Activated T-cell treated with anti-CD3 and anti-CD28 coated beads, Interleukin-2, amount 50 U/mL, for 24 hours (primary cell): ENCODE data around the gene RPL26.
A peak's percentile ranks its signal among the peaks of the same experiment; 100 is the strongest.
"Not testable (repeated sequence)": the region's sequence is repeated elsewhere in the genome, so short reads cannot be mapped to it uniquely, and the experiment has no call there.

ENCODE experiments used
- DNase-seq: peaks from one replicate; pipeline ENCODE4 v3.0.0-alpha.2; 2020
- H3K27ac Mint-ChIP-seq: 2 replicates; pipeline ENCODE4 v1.8.0; 2020; ENCODE audit warnings: mild to moderate bottlenecking, mixed read lengths
- H3K27me3 Mint-ChIP-seq: 2 replicates; pipeline ENCODE4 v1.8.0; 2020; ENCODE audit warnings: mixed read lengths
- H3K36me3 Mint-ChIP-seq: 2 replicates; pipeline ENCODE4 v1.8.0; 2020; ENCODE audit warnings: low read depth, mixed read lengths
- H3K4me1 Mint-ChIP-seq: 2 replicates; pipeline ENCODE4 v1.8.0; 2020; ENCODE audit warnings: low read depth, mixed read lengths
- H3K4me3 Mint-ChIP-seq: 2 replicates; pipeline ENCODE4 v1.8.0; 2020; ENCODE audit warnings: mild to moderate bottlenecking, moderate library complexity, mixed read lengths
- H3K9me3 Mint-ChIP-seq: 2 replicates; pipeline ENCODE4 v1.8.0; 2020; ENCODE audit warnings: mixed read lengths

Gene RPL26

DNA sequence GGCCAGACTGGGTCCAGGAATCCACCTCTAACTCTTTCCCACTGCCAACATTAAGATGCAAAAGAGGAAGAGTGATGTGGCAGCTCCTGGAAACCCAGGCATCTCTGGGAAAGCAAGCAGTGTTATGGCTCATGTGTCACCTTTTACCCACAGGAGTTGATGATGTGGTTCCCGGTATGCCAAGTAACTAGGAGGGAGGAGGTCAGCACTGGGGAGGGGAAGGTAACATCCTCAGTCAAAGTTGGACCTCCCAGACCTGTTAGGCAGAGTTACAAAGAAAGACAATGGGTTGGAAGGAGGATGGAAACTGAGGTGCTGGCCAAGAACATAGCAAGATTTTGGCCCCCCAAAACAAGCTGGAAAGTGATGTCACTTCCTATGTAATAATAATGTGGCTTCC lies 17.9 kb downstream of the RPL26 start:
- Mint-ChIP-seq H3K27me3 (no peaks in the 10 kb centered on the region), H3K36me3 (peaks cover 21% of the 10 kb centered on the region), H3K4me3 (no peak overlapping the region), H3K4me1 (peaks cover 4% of the 10 kb centered on the region), H3K9me3 (no peaks in the 10 kb centered on the region), H3K27ac (peak overlapping the region; percentile 50)
- DNase-seq = no peak

- Mint-ChIP-seq H3K4me3 (no peak overlapping the region), H3K27me3 (no peaks in the 10 kb centered on the region), H3K4me1 (peaks cover 9% of the 10 kb centered on the region), H3K36me3 (peaks cover 2% of the 10 kb centered on the region), H3K27ac (no peak overlapping the region), H3K9me3 (no peaks in the 10 kb centered on the region)
- no peak for DNase-seq
These were observed 20.2 kb downstream of the RPL26 start for GRCh38 chr17:8362651-8363332.

- Mint-ChIP-seq H3K27me3 (no peaks in the 10 kb centered on the region), H3K4me3 (no peak overlapping the region), H3K36me3 (no peaks in the 10 kb centered on the region), H3K27ac (no peak overlapping the region), H3K4me1 (peaks cover 9% of the 10 kb centered on the region), H3K9me3 (no peaks in the 10 kb centered on the region)
- DNase-seq = no peak
These were observed 22.2 kb downstream of the RPL26 start for GRCh38 chr17:8360751-8361150.

DNA sequence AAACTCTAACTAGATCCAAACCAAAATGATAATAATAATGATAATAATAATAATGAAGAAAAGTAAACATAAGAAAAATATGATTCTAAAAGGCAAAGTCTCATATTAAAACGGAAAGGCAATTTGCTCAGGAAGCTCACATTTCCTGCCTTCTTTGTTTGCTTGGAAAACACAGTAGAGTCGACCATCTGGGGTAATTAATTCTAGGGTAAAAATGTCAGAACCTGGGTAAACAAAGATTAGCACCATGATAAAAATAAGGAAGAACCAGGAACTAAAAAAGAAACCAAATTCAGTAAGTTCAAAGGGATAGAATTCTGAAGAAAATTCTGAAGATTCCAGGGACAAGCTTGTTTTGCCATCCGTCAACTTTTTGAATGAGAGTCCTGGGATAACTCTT lies 22.7 kb downstream of the RPL26 start:
- no peaks in the 10 kb centered on the region for H3K36me3 Mint-ChIP-seq
- H3K4me1 Mint-ChIP-seq = peaks cover 9% of the 10 kb centered on the region
- no peak overlapping the region for H3K4me3 Mint-ChIP-seq
- H3K27me3 Mint-ChIP-seq = no peaks in the 10 kb centered on the region
- H3K9me3 Mint-ChIP-seq = no peaks in the 10 kb centered on the region
- H3K27ac Mint-ChIP-seq = no peak overlapping the region
- DNase-seq = no peak

DNA sequence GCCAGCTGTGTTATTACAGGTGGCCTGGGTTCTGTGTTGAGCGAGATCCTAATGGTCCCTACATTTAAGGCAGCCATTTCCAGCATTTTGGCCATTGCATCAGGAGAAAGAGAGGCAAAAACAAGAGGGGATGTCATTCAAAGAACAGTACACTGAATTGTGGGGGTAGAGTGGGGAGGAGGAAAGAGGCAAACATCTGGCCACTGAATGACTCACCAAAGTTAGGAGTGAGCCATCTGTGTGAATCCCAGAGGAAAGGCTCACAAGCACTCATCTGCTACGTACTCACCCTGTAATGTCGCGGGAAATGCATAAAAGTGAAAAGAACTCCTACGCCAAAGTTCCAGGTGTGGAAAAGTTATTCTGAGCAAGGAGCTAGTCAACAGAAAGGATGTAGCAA lies 23.2 kb downstream of the RPL26 start:
- peaks cover 9% of the 10 kb centered on the region for H3K4me1 Mint-ChIP-seq
- no peak overlapping the region for H3K4me3 Mint-ChIP-seq
- no peak overlapping the region for H3K27ac Mint-ChIP-seq
- no peaks in the 10 kb centered on the region for H3K9me3 Mint-ChIP-seq
- no peak for DNase-seq
- no peaks in the 10 kb centered on the region for H3K27me3 Mint-ChIP-seq
- H3K36me3 Mint-ChIP-seq = no peaks in the 10 kb centered on the region

GRCh38 chr17:8357910-8358309 lies 25.1 kb downstream of the RPL26 start:
- Mint-ChIP-seq H3K9me3 (no peaks in the 10 kb centered on the region), H3K27ac (no peak overlapping the region), H3K4me1 (peaks cover 9% of the 10 kb centered on the region), H3K4me3 (no peak overlapping the region), H3K36me3 (no peaks in the 10 kb centered on the region), H3K27me3 (no peaks in the 10 kb centered on the region)
- DNase-seq = no peak

- Mint-ChIP-seq H3K36me3 (no peaks in the 10 kb centered on the region), H3K4me1 (no peaks in the 10 kb centered on the region), H3K4me3 (no peak overlapping the region), H3K27me3 (peaks cover 3% of the 10 kb centered on the region), H3K27ac (no peak overlapping the region), H3K9me3 (no peaks in the 10 kb centered on the region)
- DNase-seq = no peak
These were observed 28.8 kb downstream of the RPL26 start for GRCh38 chr17:8354236-8354635.

DNA sequence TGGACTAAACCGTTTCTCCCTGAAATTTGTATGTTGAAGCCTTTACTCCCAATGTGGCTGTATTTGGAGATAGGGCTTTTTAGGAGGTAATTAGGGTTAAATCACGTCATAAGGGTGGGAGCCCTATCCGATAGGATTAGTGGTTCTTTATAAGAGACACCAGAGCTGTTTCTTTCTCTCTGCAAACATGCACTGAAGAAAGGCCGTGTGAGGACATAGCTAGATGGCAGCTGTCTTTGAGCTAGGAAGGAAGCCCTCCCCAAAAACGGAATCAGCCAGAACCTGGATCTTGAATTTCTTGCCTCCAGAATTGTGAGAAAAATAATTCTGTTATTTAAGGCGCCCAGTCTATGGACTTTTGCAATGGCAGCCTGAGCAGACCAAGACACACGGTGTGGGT lies 29.3 kb downstream of the RPL26 start:
- Mint-ChIP-seq H3K4me1 (no peaks in the 10 kb centered on the region), H3K27me3 (peaks cover 3% of the 10 kb centered on the region), H3K36me3 (no peaks in the 10 kb centered on the region), H3K4me3 (no peak overlapping the region), H3K27ac (no peak overlapping the region), H3K9me3 (no peaks in the 10 kb centered on the region)
- DNase-seq = no peak

DNA sequence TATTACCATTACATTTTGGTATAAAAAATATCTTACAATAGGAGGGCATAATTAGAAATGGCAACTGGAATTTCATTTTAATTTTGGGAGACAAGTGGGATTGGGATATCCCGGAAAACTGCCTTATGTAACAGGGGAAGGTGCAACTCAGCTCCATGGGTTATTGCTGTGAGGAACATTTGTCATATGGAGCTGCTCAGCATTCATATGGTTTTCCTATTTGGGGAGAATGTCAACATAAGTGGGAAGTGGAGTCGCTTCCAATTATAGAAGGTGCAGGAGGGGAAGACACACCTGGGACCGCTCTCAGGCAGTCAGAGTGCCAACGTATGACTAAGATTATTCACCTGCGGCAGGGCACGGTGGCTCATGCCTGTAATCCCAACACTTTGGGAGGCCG lies 32.7 kb downstream of the RPL26 start:
- Mint-ChIP-seq H3K27ac (no peak overlapping the region), H3K36me3 (no peaks in the 10 kb centered on the region), H3K27me3 (peaks cover 28% of the 10 kb centered on the region), H3K4me1 (no peaks in the 10 kb centered on the region), H3K4me3 (no peak overlapping the region), H3K9me3 (no peaks in the 10 kb centered on the region)
- no peak for DNase-seq

- not testable (repeated sequence) for H3K4me1 Mint-ChIP-seq, H3K4me3 Mint-ChIP-seq, H3K9me3 Mint-ChIP-seq, DNase-seq, H3K36me3 Mint-ChIP-seq, H3K27ac Mint-ChIP-seq
- peaks cover 30% of the 10 kb centered on the region for H3K27me3 Mint-ChIP-seq
These were observed 36.0 kb downstream of the RPL26 start for GRCh38 chr17:8347001-8347400.

GRCh38 chr17:8345951-8346665 lies 36.9 kb downstream of the RPL26 start:
- H3K9me3 Mint-ChIP-seq = no peaks in the 10 kb centered on the region
- peaks cover 3% of the 10 kb centered on the region for H3K4me1 Mint-ChIP-seq
- H3K27ac Mint-ChIP-seq = no peak overlapping the region
- H3K27me3 Mint-ChIP-seq = peaks cover 30% of the 10 kb centered on the region
- no peak overlapping the region for H3K4me3 Mint-ChIP-seq
- DNase-seq = no peak
- H3K36me3 Mint-ChIP-seq = no peaks in the 10 kb centered on the region

GRCh38 chr17:8345052-8345690 lies 37.8 kb downstream of the RPL26 start:
- no peak overlapping the region for H3K4me3 Mint-ChIP-seq
- peaks cover 3% of the 10 kb centered on the region for H3K4me1 Mint-ChIP-seq
- H3K27me3 Mint-ChIP-seq = peaks cover 30% of the 10 kb centered on the region
- H3K36me3 Mint-ChIP-seq = no peaks in the 10 kb centered on the region
- H3K27ac Mint-ChIP-seq = no peak overlapping the region
- no peaks in the 10 kb centered on the region for H3K9me3 Mint-ChIP-seq
- no peak for DNase-seq

GRCh38 chr17:8341456-8341855 lies 41.5 kb downstream of the RPL26 start:
- no peak for DNase-seq
- Mint-ChIP-seq H3K27me3 (peaks cover 15% of the 10 kb centered on the region), H3K4me3 (no peak overlapping the region), H3K36me3 (no peaks in the 10 kb centered on the region), H3K9me3 (no peaks in the 10 kb centered on the region), H3K27ac (no peak overlapping the region), H3K4me1 (peaks cover 14% of the 10 kb centered on the region)

DNA sequence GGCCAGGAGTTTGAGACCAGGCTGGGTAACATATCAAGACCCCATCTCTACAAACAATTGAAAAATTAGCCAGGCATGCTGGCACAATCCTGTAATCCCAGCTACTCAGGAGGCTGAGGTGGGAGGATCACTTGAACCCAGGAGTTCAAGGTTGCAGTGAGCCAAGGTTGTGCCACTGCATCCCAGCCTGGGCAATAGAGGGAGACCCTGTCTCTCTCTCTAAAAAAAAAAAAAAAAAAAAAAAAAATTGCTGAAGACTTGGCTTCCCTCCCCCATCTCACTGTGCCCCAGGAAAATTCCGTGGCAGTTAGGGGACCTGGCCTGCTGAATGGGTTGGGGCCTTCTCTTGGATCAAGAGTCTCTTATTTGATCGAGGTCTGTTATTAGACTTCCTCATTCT lies 43.5 kb downstream of the RPL26 start, which contains the start of gene ODF4:
ODF4 (plus strand) TSS at position 301 of the 400 bp plus-strand sequence. CDS start 212 bp downstream, outside the sequence.
- Mint-ChIP-seq H3K27me3 (peaks cover 2% of the 10 kb centered on the region), H3K4me1 (peaks cover 11% of the 10 kb centered on the region), H3K4me3 (no peak within 1 kb of the TSS), H3K9me3 (no peaks in the 10 kb centered on the region), H3K27ac (no peak within 1 kb of the TSS), H3K36me3 (no peaks in the 10 kb centered on the region)
- DNase-seq = no peak

DNA sequence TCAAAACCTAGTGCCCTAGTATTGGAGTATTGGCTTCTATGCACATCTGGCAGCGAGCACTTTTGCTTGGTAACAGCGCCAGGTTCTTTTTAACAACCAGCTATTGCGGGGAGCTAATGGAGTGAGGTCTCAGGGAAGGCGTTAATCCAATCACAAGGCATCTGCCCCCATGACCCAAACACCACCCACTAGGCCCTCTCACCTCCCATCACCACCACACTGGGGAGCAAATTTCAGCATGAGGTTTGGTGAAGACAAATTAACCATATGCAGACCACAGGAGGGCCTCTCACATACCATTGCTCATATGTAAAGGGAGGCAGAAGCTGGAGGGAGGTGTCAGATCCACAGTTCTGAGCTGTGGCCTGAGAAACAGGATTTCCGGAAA lies 44.2 kb downstream of the RPL26 start:
- DNase-seq = no peak
- H3K4me3 Mint-ChIP-seq = no peak overlapping the region
- no peak overlapping the region for H3K27ac Mint-ChIP-seq
- no peaks in the 10 kb centered on the region for H3K36me3 Mint-ChIP-seq
- H3K4me1 Mint-ChIP-seq = peaks cover 11% of the 10 kb centered on the region
- H3K27me3 Mint-ChIP-seq = peaks cover 2% of the 10 kb centered on the region
- H3K9me3 Mint-ChIP-seq = no peaks in the 10 kb centered on the region
